ENCODE results near the gene SPATA9. TPM values are rescaled to one million over a fixed set of nuclear protein-coding genes. Genes with fewer than 3 reads are reported as not detected.

The SPATA9 gene
- total and polyA plus RNA-seq, 2 of the 13 experiments (the other 11 are each of a cell fraction or from before 2014, with no cell fraction given) = not detected

- TF ChIP-seq E2F1 (CRISPR knock-in tag; IDR thresholded peaks at IDR 0.05) (no peak), DMAP1 (CRISPR knock-in tag; IDR thresholded peaks at IDR 0.05) (no peak), ZNF614 (CRISPR knock-in tag; IDR thresholded peaks at IDR 0.05; ENCODE audit: borderline replicate concordance) (no peak), HINFP (CRISPR knock-in tag; IDR thresholded peaks at IDR 0.05; ENCODE audit: low read depth) (no peak; the same call in none of the 2 replicates), SRY (CRISPR knock-in tag; IDR thresholded peaks at IDR 0.05) (peak; percentile 84; the same call in 1 of the 2 replicates), ZNF180 (CRISPR knock-in tag; IDR thresholded peaks at IDR 0.05; ENCODE audit: borderline replicate concordance, low read depth) (no peak), GMEB2 (CRISPR knock-in tag; IDR thresholded peaks at IDR 0.05; ENCODE audit: low read depth) (no peak), PRDM15 (CRISPR knock-in tag; IDR thresholded peaks at IDR 0.05) (no peak), FOXA1 (IDR thresholded peaks at IDR 0.05) (no peak), FOXA1 (CRISPR knock-in tag; IDR thresholded peaks at IDR 0.05) (peak; percentile 60), MIER3 (CRISPR knock-in tag; IDR thresholded peaks at IDR 0.05; ENCODE audit: borderline replicate concordance) (no peak), ZNF883 (CRISPR knock-in tag; IDR thresholded peaks at IDR 0.05; ENCODE audit: not compliant biosample characterization) (peak; percentile 4), NFAT5 (CRISPR knock-in tag; IDR thresholded peaks at IDR 0.05) (no peak), SATB2 (CRISPR knock-in tag; IDR thresholded peaks at IDR 0.05) (no peak), ZNF441 (CRISPR knock-in tag; IDR thresholded peaks at IDR 0.05; ENCODE audit: borderline replicate concordance) (no peak; the same call in 1 of the 2 replicates)
These were observed 48.2 kb upstream of the SPATA9 start, which contains the start of gene RHOBTB3 (continued) for GRCh38 chr5:95730730-95731570.
